Hypothalamus (tissue), 51 donors: ENCODE data around the gene NPRL2.
A peak's percentile ranks its signal among the peaks of the same experiment; 100 is the strongest.

ENCODE experiments used
- DNase-seq, 51 donors: peaks; one replicate each; lab custom pipeline; 2025; lab: John Stamatoyannopoulos, UW

The NPRL2 gene

GRCh38 chr3:50353245-50354004, 2.9 kb upstream of the NPRL2 start:
- no peak for DNase-seq

DNA sequence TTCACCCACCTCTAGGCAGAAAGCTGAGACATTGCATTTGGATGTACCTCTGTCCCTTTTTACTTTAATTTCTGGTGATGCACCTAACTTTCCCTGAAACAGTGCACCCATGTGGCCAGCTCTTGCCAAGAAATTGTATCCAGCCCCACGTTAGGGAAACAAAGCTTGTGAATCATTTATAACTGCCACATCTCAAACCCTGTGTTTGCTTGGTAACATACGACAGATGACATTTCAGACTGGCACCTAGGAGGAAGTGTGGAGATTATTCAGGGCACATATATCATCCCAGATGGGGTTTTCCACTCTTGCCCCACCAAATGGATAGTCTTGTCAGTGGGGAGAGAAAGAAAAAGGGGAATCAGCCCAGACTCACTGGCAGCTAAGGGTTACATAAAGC, 2.2 kb upstream of the NPRL2 start:
- DNase-seq, result no peak

DNA sequence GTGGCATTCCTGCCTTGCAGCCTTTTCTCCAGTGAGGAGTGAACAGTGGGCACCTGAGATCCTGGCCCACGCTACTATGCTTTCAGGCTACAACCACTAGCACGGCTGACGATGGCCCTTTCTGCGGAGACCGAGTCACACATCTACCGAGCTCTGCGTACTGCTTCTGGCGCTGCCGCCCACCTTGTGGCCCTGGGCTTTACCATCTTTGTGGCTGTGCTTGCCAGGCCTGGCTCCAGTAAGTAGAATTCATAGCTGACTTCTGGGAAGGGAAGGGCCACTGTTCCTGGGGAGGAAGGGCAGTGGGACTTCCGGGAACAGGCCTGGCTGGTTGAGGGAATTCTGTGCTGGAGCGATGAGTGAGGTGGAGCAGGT, 735 bp upstream of the NPRL2 start:
- no peak for DNase-seq

GRCh38 chr3:50350213-50350526, 405 bp downstream of the NPRL2 start:
- peak in 1 of 51 donors; percentile 58 for DNase-seq

DNA sequence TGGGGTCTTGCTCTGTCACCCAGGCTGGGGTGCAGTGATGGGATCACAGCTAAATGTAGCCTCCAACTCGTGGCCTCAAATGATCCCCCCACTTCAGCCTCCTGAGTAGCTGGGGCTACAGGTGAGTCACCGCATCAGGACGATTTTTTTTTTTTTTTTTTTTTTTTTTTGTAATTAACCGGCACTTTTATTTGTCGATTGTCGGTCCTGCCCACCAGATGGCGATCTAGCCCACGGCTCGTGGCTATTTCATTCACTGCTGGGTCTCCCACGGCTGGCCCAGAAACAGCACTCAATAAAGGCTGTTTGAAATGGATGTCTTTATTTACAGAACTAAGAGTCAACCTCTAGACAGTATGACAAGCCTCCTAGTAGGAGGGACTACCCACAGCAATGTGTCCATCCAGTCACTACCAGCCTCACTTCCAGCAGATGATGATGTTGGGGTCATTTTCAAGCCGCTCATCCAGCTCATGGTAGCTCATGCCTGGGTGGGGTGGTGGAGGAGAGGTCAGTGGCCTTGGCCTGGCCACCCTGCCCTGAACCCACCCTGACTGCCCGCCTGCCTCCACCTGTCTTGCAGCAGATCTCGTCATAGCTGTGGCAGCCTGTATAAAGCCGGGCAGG, 3.3 kb downstream of the NPRL2 start:
- DNase-seq, result peak in 34 of 51 donors; percentile 7 to 83 (median 44)

DNA sequence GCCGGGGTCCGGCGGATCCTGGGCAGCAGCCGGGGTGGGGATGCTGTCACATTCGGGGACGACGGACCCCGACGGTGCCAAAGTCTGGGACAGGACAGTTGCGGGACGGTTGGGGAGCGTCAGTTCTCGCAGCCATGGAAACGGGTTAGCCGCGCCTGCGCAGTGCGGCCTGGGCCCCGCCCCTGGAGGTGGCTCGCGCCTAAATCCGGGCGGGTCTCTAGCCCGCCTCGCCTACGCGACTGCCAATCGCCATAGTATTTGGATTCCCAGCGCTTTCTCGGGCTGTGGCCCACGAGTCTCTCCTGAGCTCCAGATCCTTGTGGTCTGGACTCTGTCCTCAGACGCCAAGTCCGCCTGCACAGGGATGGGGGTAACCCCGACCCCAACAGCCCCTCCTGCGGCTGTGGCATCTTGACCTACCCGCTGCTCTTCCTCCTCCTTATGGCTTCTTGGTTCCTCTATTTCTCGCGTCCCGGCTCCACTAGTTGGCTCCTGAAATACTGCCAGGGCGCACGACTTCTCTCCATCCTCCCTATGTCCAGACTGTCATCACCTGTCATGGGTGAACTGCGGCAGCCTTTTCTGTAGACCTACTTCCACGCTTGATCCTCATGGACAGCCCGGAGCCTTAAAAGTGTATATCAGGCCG, 4.9 kb downstream of the NPRL2 start, which contains the start of gene ZMYND10:
Gene ZMYND10, minus strand, starts transcription at position 147 of the 649 bp plus-strand sequence. CDS start 153 bp downstream, outside the sequence.
- peak in 30 of 51 donors; percentile 6 to 57 (median 31) for DNase-seq

DNA sequence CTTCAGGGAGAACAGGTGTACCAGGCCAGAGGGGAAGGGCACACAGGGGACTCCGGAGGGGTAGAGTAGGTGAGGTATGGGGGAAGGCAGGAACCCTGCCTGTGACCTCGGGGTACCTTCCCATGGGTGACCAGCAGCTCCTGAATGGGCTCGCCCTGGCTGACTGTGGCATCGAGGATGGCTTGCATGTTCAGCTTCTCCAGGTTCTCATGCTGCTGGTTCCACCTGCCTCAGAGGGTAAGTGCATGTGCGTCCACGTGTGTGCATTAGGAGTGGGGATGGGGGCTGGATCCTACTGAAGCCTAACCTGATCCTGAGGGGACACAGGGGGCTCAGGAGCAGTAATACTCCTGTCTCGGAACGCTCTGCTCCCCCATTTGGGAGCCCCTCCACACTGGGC, 5.6 kb downstream of the NPRL2 start:
- DNase-seq, result no peak

GRCh38 chr3:50342813-50343633, 7.6 kb downstream of the NPRL2 start:
- DNase-seq, result no peak

DNA sequence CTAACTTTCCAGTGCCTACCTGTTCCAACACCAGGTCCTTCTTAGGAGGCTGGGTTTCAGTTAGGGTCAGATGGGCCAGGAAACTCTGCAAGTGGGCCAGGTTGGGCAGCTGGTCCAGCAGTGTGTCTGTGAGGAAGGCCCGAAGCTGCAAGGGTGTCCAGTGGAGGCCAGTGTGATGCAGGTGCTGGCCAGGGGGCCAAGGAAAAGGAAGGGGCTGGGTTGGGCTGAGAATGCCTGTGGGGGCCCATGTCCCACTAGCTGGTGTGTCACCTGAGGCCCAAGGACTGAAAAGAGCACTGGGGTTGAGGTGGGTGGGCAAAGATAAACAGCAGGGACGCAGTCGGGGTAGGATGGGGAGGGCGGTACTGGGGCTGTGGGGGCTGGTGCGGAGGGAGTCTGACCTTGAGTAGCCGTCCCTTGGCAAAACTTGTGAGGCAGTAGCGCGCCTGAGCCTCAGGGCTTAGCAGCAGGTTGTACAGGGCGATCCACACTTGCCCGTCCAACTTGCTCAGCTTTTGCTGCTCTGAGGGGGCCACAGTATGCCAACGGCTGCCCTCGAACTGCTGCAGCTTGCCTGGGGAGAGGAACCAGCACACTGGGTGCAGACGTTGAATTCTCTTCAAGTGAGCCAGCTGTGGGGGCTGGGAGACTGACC, 8.5 kb downstream of the NPRL2 start:
- no peak for DNase-seq

DNA sequence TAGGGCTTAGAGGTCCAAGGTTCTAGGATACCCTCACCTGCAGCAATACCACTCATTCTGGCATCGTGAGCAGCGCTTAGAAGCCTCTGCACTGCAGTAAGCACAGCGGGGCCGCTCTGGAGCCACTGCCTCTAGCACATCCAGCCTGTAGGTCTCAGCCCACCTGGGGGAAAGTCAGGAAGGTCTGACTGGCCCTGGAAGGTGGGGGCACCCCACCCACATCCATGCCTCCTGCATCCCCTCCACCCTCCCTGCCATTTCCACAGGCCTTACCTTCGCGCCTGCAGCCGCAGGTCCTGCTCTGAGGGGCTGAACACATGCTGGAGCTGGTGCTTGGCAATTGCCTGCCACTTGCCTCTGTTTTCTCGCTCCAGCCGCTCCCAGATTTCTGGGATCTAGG, 9.0 kb downstream of the NPRL2 start:
- no peak for DNase-seq

GRCh38 chr3:50340448-50341329, 9.9 kb downstream of the NPRL2 start, which contains the start of gene RASSF1:
Gene RASSF1, minus strand, starts transcription at chr3:50340836. Its CDS starts 31 bp downstream, at chr3:50340805.
- DNase-seq, result peak in 4 of 51 donors; percentile 19 to 31 (median 26)

- no peak for DNase-seq
Measured at GRCh38 chr3:50340147-50340447, 10.5 kb downstream of the NPRL2 start.

- no peak for DNase-seq
Measured at GRCh38 chr3:50339485-50340146, 11.0 kb downstream of the NPRL2 start.

GRCh38 chr3:50338965-50339364, 11.6 kb downstream of the NPRL2 start:
- DNase-seq, result no peak

DNA sequence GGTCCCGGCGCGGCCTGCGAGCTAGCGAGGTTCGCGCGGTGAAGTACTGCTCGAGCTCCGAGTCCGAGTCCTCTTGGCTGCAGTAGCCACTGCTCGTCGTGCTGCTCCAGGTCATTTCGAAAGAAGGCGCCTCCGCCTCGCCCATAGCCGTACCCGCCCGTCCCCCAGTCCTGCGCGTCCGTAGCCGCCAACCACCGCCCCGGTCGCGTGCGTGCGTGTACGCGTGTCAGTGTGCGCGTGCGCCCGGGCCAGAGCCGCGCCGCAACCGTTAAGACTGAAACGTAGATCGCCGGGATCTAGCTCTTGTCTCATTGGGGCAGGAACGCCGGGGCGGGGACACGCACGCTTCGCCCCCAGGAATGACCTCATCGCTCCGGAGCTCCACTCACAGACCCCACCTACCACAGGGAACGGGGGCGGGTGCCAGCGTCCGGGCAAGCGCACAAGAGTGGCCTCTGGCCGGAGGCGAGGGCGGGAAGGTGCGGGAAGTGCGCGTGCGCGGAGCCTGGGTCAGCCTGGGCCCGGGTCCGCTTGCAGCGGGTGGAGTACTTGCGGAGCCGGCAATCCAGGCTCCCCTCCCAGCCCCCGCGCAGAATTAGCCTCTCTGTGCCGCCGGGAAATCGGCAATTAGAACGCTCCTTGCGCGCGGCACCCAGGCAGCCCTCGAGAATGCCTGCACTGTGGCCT, 13.3 kb downstream of the NPRL2 start:
- peak; percentile 73 to 99 (median 96) for DNase-seq

- DNase-seq, result peak in 1 of 51 donors; percentile 52
Measured at GRCh38 chr3:50336452-50337174, 14.0 kb downstream of the NPRL2 start.

DNA sequence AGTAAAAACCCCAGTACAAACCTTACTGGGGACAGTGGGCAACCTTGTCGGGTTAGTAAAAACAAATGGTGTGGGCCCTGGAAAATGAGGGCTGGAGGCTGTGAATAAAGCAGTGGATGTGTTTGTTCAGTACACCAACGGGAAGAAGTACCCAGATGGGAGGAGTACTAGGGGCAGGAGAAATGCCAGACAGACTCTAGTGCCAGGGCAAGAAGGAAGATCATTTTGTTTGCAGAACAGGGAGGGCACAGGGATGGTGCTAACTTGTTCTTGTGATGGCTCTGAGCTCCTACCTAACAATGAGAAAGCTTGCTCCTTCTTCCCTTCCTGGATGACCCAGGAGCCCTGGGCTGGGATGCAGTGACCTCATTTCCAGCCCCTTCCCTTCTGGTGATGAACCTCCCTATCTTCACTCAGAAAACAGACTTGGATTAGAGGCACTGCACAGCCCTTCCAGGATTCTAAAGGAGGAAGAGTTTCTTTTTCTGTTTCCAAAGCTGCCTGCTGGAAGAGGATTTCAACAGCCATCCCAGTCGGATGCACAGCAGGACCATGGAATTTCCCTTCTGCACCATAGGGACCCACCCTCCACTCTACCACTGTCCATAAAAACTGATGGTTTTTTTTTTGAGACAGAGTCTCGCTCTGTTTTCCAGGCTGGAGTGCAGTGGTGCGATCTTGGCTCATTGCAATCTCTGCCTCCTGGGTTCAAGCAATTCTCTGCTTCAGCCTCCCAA, 16.1 kb downstream of the NPRL2 start:
- no peak for DNase-seq
